ENCODE measurements around the gene RGMB. TPM values are rescaled to one million over a fixed set of nuclear protein-coding genes. Genes with fewer than 3 reads are reported as not detected.

Gene RGMB, protein sequence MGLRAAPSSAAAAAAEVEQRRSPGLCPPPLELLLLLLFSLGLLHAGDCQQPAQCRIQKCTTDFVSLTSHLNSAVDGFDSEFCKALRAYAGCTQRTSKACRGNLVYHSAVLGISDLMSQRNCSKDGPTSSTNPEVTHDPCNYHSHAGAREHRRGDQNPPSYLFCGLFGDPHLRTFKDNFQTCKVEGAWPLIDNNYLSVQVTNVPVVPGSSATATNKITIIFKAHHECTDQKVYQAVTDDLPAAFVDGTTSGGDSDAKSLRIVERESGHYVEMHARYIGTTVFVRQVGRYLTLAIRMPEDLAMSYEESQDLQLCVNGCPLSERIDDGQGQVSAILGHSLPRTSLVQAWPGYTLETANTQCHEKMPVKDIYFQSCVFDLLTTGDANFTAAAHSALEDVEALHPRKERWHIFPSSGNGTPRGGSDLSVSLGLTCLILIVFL
- 77.8 and 132 TPM in 2 replicates for total RNA-seq

DNA sequence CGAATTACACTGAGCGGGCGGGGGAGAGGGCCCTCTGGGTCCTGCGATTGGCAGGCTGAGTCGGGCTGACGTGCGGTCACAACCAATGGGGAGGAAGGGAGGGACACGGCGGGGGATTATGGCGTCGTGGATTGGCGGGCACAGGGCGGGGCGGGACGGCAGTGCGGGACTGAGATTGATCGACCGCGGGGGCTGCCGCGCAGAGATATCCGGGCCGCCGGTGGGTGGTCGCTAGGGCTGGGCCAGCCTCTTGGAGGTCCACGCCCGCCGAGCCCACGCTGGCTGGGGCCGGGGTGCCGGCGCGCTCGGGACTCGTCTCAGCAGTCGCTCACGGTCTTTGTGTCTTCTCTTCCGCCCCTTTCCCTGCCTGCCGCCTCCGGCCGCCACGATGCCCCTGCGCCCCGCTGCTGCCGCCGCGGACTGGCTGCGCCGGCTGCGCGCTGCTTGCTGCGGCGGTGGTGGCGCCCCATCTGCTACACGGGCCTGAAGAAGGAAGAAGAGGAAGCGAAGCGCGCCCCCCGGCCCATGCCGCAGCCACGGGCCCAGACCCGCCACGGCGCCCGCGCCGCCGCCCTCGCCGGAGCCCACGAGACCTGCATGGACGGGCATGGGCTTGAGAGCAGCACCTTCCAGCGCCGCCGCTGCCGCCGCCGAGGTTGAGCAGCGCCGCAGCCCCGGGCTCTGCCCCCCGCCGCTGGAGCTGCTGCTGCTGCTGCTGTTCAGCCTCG is at the start of gene RGMB:
Gene RGMB, plus strand, starts transcription at position 200 of the 728 bp plus-strand sequence. Its CDS starts 408 bp downstream, at position 608.

Other genes starting within 250 kb of the RGMB start
- gene CHD1, start 155.3 kb downstream of the RGMB start, total RNA-seq: 36.7 and 46.7 TPM in 2 replicates

Measured in smooth muscle cell of the pulmonary artery (primary cell).